Activated CD4-positive, CD25-positive, alpha-beta regulatory T cell treated with anti-CD3 and anti-CD28 coated beads, Interleukin-2, amount 50 U/mL, for 24 hours (primary cell): Measurements from ENCODE around the gene MOCS2.

Experiments used
- ATAC-seq, 2 donors: fragments of 150-1000 bp; cut with Tn5 transposase; one replicate each; pipeline ENCODE4 v1.10.0; 2021; ENCODE audit warnings: mild to moderate bottlenecking in 1 of 2, moderate library complexity in 1 of 2

MOCS2 gene

GRCh38 chr5:53091289-53091688 is 18.3 kb downstream of the MOCS2 start:
- no peak for ATAC-seq

DNA sequence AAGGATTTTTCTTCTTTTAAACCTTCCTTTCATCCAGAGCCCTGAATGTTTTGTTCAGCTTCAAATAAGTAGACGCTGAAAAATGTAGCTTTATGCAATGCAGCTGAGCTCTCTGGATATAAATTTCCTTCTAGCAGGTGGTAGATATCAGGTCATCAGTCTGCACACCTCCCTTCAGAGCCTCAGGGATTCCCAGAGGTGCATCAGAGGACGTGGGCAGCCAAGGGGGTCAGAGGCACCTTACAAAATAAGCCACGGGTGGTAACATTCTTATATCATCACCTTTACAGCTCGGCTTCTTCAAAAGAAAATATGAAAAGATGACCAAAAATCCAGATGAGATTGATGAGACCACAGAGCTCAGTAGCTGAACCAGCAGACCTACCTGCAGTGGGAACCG is 19.3 kb downstream of the MOCS2 start:
- no peak for ATAC-seq

DNA sequence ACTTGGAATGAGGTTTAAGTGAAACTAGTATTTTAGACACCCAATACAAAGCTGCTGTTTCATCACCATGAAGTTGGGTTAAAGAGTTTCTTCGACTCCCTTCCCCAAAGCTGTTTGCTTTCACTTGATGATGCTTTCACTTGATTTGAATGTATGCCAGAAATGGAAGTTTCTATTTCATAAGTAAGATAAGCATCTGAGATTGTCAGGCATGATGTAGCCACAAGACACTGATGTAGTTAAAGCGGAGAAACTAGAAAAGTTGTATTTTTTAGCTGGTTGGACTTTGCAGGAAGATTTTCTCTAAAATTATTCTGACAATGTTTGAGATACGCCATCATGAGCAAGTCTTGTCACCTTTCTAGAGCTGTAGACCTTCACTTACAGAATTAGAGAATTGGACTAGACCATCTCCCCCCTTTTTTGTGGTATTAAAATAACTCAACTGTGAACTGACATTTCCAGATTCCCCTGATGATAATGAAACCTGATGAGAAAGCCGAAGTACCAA is 20.0 kb downstream of the MOCS2 start:
- peak; percentile 41 to 53 for ATAC-seq

- ATAC-seq, result no peak
Measured at GRCh38 chr5:53087621-53088121, 21.9 kb downstream of the MOCS2 start.

GRCh38 chr5:53087171-53087570 is 22.4 kb downstream of the MOCS2 start:
- ATAC-seq, result no peak

GRCh38 chr5:53084546-53085255 is 24.9 kb downstream of the MOCS2 start:
- ATAC-seq, result no peak

GRCh38 chr5:53083927-53084326 is 25.6 kb downstream of the MOCS2 start:
- no peak for ATAC-seq

- no peak for ATAC-seq
Measured at GRCh38 chr5:53080271-53080670, 29.3 kb downstream of the MOCS2 start.

DNA sequence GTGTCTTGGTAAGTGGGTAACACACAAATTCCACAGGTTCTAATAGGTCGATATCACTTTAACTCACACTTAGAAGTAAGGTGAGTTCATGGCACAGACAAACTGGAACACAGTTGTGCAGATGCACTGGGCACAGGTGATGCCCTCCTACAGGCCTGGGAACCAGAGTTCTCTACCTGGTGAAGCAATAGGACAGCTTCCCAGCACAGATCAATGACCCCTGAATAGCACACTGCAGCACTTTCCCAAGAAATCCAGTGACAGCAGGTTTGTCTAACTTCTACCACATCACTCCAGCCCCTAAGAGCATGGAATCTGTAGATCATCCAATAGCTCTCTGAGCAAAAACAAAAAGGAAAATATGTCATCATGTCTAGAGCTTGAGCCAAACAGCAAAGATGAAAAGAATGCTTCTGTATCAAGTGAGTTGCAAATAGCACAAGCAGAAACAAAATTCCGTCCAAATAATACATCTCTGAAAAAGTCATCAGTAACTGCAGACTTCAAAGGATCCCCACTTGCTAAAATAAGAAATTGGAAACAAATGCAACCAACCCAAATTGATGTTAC is 33.5 kb downstream of the MOCS2 start:
- ATAC-seq, result no peak

- ATAC-seq, result no peak
Measured at GRCh38 chr5:53073348-53073747, 36.2 kb downstream of the MOCS2 start.

- no peak for ATAC-seq
Measured at GRCh38 chr5:53071738-53072137, 37.8 kb downstream of the MOCS2 start.

- no peak for ATAC-seq
Measured at GRCh38 chr5:53071298-53071697, 38.3 kb downstream of the MOCS2 start.

DNA sequence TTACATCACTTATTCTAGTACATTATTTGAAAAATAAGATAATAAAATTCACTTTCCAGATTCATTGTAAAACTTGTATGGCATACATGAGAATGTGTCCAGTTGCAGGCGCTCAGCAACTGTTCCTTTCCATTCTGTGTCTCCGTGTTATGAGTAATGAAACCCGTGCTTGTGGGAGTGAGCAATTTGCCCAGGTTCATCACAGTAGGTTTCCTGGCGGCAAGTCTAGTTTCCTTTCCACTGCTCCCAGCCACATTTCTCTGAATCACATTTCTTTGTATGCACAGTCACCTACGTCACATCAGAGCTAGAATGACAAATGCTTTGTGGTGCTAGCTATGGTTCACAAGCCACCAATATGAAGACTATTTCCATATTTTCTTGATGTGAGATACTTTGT is 39.9 kb downstream of the MOCS2 start:
- ATAC-seq, result peak; percentile 95 to 98

GRCh38 chr5:53068291-53068836 is 41.2 kb downstream of the MOCS2 start:
- ATAC-seq, result no peak

DNA sequence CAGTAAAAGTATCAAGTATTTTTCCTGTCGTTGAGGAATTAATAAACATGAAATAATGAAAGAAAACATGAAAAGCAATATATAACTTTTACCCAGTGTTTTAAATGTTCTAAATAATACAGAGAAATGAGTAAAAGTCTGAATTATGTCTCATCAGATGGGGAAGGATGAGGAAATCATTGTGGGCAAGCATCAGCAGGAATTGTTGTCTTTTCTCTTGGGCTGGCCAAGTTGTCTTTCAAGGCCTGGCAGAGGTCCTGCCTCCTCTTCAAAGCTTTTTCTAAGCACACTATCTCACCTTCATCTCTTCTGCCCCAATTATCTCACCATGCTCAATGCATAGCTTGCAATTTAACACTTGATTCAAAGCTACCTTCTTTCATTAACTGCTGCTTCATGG is 41.9 kb downstream of the MOCS2 start:
- no peak for ATAC-seq

DNA sequence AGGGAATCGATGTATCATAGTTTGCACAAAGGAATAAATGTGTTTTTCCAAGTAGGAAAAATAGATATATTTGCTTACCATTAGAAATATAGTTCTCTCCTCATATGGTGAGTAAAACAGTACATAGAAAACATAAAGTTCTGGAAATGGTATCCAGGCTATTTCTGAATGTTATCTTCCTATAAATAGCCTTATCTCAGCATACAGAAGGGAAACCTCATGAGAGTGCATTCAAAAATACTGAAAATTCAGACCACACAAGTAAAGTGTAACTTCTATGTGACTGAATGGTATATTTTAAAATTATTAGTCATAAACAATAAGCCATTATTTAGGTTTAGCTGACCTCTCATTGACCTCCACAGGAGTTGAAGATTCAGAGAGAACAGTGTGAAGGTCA is 43.5 kb downstream of the MOCS2 start:
- ATAC-seq, result no peak

GRCh38 chr5:53063791-53064190 is 45.8 kb downstream of the MOCS2 start:
- ATAC-seq, result no peak

DNA sequence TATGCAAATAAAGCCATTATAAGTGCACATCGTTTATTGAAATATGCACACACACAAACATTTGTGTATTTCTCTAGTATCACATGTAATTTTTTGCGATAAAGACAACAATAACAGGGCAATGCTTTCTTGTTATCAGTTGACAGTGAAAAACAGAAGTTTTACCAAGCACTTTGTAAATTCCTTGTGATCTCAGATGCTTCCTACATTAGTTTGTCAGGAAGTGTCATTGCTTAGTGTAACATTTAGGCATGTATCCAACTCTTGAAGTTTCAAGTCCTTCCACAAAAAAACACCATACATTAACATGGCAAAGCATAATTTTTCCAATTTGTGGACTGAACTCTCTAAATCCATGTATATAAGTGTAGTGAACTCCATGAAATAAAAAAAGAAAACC is 46.4 kb downstream of the MOCS2 start:
- no peak for ATAC-seq

- ATAC-seq, result no peak
Measured at GRCh38 chr5:53059281-53059680, 50.3 kb downstream of the MOCS2 start.

DNA sequence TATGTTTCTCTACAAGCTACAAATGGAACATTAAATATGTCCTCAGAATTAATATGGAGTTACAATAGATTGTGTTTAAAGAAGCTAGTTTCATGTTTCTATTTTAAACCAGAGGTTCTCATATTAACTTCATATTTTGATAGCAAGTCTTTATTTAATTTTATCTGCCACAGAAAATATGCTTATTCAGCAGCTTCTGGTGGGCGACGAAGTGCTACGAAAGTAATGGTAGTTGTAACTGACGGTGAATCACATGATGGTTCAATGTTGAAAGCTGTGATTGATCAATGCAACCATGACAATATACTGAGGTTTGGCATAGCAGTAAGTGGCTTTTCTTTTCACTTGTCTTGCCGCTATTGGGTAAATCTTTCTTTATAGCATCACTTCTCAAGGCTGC is 54.2 kb downstream of the MOCS2 start:
- ATAC-seq, result no peak

- no peak for ATAC-seq
Measured at GRCh38 chr5:53053364-53053763, 56.2 kb downstream of the MOCS2 start.

- ATAC-seq, result no peak
Measured at GRCh38 chr5:53052499-53052898, 57.1 kb downstream of the MOCS2 start.

DNA sequence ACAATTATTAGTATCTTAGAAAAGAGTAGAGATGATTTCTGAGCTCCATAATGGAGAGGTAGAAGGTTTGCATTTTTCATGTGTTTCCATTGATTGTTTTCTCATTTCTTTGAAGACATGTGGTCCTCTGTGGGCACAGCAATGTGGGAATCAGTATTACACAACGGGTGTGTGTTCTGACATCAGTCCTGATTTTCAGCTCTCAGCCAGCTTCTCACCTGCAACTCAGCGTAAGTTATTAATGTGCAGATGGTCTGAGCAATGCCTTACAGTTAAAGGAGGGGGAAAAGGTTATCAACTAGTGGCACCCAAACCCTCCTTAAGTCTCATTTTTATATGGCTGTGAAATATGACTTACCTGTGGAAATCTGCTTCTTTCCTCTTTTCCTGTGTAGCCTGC is 61.3 kb downstream of the MOCS2 start:
- ATAC-seq, result no peak
